GM19397 (cell line): ENCODE results near the gene IQSEC3.
A peak's percentile ranks its signal among the peaks of the same experiment; 100 is the strongest.
"Not testable (repeated sequence)": the region's sequence is repeated elsewhere in the genome, so short reads cannot be mapped to it uniquely, and the experiment has no call there.

Source experiments
- ATAC-seq: cut with Tn5 transposase; IDR thresholded peaks from one replicate; pipeline ENCODE4 v1.9.1; 2021; ENCODE audit warnings: mild to moderate bottlenecking, moderate library complexity; ENCODE audit not compliant: unreplicated experiment

Gene IQSEC3

DNA sequence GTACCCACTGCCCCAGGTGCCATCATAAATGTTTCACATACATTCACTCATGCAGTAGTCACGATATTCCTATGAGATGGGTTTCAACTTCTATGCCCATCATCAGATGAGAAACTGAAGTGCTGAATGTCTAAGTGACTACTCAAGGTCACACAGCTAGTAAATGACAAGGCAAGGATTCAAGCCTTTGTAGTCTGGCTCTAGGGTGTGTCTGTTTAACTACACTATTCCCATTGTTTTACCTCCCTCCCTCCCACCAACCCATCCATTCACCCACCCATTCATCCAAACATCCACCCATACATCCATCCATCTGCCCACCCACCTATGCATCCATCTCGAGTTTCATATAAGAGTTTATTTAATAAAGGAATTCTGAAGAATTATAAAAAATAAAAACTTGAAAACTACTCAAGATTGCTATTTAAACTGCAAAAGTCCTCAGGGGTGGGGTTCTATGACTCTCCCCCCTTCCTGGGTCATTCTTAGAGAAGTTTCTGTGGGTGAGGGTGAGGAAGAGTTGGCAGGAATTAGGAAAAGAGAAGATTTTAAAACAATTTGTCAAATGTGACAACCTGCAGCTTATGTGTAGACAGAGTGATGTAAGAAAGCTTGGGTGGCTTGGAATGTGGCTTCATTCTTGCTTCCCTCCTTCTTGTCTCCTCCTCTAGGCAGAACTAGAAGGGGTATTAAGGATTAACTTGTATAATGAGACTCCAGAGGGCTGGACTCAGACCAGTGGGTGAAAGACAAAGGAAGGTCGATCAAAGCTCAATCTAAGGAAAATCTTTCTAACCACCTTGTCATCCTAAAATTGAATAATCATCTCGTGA lies 13.4 kb upstream of the IQSEC3 start:
- ATAC-seq: not testable (repeated sequence)

DNA sequence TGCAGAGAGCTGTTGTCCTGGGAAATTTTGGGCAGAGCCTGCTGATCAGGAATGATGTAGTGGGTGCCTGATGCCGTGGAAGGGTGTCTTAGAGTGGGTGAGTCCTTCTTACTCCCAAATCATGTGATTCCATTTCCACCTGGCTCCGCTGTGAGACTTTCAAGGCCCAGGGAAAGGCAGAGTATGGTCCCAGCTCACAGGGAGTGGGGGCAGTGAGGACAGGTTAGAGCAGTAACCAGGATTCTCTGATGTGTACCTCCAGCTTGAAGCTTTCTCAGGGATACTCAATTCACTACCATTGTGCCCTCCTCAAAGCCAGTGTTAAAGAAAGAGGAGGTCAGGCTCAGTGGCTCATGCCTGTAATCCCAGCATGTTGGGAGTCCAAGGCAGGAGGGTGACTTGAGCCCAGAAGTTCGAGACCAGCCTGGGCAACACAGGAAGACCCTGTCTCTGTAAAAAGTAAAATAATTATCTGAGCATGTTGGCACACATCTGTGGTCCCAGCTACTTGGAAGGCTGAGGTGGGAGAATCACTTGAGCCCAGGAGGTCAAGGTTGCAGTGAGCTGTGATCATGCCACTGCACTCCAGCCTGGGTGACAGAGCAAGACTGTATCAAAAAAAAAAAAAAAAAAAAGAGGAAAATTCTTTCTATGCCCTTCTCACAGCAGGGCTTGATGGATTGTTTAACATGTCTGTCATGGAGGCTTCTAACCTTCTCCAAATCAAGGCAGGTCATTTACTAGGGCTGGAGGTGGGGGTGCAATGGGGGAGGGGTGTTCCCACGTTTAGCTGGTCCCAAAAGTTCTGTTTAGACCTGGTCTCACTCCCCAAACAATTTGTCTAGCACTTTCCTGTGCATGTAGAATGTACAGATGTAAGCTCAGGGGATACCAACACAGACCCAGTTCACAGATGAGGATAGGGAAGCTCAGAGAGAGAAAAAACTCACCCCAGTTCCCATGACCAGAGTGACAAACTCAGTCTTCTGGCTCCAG lies 12.5 kb upstream of the IQSEC3 start:
- ATAC-seq: no peak

DNA sequence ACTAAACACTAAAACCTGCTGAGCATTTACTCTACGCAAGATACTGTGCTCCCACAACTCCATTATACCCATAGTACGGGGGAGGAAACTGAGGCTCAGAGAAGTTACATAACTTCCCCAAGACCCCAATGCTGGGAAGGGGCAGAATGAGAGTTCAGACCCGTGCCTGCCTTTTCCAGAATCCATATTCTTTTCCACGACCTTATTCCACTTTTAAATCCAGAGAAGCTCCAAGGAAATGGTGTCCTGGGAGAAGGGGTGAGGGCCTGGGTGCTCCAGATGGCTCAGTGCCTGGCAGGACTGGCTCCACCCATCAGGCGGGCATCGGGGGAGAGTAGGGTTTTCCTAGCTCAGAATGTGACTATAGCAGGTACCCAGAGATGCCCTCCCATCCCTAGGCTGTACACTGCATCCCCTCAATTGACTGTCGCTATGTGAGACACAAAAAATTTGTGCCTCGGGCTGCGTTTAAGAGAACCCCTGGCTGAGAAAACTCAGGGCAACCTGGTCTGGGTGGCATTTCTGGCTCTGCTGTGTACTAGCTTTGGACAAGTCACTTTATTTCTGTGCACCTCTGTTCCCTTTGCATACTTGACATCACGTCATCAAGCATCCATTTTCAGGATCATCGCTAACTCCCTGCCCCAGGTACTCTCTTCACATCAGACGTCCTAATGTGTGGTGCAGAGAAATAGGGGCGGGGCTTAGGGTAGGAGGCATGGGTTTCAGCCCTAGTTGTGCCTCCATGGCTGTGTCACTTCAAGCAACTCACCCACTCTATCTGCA lies 11.6 kb upstream of the IQSEC3 start:
- ATAC-seq: no peak

DNA sequence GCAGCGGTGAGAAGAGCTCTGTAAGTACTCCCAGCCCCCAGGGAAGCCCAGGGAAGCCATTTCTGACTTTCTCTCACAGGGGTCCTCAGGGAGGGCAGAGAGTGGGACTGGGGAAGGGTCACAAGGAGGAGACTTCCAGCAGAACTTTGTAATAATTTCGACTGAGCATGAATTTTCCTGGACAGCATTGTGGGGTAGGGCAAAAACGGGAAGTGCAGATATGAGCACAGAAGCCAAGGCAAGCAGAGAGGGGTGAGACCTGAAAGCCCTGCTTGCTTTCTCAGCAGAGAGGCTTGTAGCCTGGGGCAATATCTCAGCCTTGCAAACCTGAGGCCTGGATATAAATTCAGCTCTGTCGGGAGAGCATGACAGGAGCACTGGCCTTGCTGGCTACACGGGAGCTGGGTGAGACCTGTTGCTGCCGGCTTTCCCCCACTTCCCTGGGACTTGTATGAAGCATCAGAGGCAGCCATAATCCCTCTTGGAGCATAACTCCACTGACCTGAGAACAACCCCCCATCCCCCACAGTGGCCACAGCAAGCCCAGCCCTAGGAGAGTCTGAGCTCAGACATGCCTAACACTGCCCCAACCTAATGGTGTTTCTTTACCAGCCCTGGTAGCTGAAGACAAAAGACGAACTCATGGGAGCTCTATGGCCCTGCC lies 9.8 kb upstream of the IQSEC3 start:
- ATAC-seq: no peak

DNA sequence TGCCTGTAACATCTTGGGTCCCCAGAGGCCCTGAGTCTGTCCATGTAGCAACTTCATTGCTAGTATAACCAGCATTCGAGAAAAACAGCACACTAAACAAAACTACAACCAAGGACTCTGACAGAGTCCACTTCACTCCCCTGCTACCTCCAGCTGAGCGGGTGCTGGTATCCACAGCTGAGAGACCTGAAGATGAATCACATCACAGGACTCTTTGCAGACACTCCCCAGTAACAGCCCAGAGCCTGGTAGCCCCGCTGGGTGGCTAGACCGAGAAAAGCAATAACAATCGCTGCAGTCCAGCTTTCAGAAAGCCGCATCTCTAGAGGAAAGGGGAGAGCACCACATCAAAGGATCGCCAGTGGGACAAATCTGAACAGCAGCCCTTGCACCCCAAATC lies 9.0 kb upstream of the IQSEC3 start:
- no peak for ATAC-seq

DNA sequence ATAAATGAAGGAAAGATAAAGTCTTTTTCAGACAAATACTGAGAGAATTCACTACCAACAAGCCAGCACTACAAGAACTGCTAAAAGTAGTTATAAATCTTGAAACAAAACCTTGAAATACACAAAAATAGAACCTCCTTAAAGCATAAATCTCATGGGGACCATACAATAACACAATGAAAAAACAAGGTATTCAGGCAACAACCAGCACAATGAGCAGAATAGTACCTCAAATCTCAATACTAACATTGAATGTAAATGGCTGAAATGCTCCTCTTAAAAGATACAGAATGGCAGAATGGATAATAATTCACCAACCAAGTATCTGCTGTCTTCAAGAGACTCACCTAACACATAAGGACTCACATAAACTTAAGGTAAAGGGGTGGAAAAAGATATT lies 7.7 kb upstream of the IQSEC3 start:
- no peak for ATAC-seq

DNA sequence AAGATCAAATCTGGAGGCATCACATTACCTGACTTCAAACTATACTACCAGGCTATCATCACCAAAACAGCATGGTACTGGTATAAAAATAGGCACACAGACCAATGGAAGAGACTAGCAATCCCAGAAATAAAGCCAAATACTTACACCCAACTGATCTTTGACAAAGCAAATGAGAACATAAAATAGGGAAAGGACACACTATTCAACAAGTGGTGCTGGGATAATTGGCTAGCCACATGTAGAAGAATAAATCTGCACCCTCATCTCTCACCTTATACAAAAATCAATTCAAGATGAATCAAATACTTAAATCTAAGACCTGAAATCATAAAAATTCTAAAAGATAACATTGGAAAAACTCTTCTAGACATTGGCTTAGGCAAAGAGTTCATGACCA lies 4.7 kb upstream of the IQSEC3 start:
- not testable (repeated sequence) for ATAC-seq

DNA sequence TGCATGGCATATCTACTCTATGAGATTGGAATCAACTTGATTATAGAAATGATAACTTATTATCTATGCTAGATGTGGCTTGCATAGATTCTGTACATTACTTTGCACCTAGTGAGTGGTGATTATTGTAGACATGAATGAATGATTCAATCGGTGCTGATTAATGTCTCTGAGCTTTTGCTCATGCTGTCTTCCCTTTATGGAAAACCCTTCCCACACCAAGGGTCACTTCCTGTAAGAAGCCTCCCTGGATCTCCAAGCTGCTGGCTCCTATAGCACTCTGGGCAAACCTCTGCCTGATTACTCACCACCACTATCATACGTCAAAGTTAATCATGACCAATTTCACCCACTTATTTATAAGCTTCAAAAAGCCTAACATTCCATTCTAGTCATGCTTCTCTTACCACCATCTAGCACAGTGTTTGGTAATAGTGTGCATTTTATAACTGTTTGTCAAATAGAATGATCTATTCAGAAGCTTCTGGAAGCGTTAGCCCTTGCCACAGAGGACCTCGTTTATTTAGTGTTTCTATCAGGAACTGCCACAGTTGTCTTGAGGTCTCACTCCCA lies 990 bp upstream of the IQSEC3 start:
- not testable (repeated sequence) for ATAC-seq

DNA sequence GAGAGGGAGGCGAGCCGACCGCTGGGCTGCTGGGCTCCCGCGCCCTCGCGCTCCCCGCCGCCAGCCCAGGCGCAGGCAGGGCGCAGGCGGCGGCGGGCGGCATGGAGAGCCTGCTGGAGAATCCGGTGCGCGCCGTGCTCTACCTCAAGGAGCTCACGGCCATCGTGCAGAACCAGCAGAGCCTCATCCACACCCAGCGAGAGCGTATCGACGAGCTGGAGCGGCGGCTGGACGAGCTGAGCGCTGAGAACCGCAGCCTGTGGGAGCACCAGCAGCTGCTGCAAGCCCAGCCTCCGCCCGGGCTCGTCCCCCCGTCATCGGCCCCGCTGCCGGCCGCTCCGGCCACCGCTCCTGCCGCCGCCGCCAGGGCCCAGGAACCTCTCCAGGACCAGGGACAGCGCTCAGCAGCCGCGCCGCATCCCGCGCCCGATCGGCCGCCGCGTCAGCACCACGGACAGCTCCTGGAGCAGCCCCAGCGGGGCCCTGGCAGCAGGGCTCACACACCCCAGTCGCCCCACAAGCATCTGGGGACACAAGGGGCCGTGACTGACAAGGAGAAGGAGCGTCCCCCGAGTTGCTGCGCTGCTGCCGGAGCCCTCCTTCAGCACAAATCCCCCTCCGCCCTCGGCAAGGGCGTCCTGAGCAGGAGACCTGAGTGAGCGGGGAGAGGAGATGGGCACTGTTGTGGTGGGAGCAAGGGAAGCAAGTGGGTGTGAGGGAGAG lies 376 bp downstream of the IQSEC3 start:
- ATAC-seq: peak; percentile 53

DNA sequence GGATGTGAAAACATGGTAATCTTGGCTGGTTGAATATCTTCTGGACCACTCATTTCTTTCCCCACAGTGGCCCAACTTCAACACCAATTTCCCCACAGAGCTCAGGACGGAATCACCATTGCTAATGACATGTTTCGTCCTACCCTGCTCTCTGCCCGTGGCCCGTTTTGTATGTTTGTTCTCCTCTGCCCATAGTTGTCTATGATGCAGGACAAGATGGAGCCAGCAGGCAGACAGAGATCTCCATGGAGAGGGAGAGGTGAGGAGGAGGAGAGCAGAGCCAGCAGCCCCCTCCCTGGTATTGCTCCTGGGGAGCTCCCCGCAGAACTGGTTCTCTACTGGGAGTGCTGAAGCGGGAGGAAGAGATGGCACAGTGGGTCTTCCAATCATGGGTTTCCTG lies 3.1 kb downstream of the IQSEC3 start:
- ATAC-seq: not testable (repeated sequence)

DNA sequence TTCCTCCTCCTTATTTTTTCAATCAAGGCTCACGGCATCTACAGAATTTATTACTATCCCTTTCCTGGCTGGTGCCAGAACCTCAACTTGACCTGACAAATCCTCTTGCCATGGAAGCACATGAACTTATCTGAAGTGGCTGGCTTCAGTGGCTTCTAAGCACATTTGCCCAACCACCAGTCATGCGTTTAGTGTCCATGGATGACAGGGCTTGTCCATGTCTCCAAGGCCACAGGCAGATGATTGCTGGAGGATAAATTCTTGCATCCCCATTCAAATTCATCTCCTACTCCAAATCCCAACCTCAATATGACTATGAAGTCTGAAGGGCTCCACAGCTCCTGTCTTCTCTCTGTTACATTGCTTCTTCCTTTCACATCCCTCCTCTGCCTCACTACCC lies 4.0 kb downstream of the IQSEC3 start:
- ATAC-seq: not testable (repeated sequence)

DNA sequence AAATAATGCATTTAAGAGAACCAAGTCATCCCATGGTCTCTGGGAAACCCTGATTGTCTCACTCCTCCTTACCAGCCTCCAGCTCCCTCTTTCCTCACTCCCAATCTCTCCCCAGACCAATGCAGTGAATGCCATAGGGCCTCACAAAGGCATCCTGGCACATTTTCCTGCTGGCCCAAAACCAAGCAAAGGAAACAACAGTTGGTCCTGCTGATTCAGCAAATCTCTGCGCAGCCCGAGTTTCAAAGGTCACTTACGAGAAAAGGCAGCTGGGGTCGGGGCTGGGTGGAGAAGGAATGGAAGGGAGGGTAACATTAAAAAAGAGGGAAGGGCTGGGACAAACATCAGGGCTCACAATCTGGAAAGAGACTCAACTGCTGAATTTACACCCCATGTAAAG lies 5.5 kb downstream of the IQSEC3 start:
- not testable (repeated sequence) for ATAC-seq

DNA sequence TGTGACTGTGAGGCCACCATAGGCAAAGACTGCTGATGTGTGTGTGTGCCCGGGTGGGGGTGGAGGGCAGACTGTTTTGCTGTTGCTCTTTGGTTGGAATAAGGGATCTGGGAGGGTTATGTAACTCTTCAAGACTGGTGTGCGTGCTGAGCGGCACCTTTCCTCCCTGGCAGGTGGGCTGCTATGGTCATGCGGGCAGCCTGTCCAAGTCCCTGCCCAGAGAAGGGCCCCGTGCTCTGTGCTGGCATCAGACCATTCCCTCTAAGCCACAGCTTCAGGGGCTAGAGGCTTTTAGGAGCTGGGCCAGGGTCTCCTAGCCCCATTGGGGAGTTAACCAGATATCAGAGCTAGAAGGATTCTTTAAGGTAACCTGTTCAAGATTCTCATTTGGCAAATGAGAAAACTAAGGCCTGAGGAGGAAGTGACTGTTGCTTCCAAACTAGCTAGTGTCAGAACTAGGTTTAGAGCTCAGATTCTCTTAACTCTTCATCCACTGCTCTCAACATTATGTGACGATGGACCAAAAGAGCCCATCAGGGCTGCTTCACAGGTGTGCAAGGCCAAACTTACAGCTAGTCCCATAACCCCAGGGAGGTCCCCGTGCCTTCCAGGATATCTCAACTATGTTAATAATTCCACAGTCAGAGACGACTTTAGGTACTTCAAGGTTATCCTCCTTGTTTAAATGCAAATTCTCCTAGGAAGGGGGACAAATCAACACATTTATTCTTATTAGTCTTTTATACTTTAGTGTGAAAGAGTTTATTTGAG lies 8.0 kb downstream of the IQSEC3 start:
- ATAC-seq: not testable (repeated sequence)

DNA sequence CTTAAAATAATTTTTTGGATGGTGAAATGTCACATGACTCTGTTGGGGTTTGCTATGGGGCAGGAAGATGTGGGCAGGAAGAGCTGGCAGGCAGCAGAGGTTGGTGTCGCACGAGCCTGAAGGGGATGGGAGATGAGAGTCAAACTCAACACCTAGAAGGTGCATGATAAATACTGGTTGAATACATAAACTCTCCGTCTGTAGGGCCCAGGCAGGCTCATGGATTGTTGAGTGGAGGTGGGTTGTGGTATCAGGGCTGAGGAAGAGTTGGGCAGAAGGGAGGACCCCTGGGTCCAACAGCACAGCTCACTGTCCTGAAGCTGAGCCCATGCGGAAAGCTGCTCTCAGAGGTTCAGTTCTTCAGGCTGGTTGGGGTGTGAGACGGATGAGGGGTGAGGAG lies 9.0 kb downstream of the IQSEC3 start:
- ATAC-seq: not testable (repeated sequence)

DNA sequence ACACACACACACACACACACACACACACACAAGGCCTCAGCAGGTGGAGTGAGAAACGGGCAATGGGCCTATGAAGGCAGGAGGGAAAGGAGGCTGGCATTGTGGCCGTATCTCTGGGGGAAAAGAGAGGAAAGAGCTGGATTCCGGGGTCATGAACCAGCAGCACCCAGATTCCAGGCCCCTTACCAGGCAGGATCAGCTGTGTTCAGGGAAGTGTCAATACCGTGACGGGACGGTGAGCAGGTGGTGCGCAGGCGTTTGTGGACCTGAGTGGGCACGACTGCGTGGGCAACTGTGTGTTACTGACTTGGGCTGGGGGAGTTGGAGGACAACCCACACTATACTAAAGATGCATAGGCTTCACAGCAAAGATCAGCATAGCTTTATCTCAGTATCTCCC lies 9.5 kb downstream of the IQSEC3 start:
- not testable (repeated sequence) for ATAC-seq

DNA sequence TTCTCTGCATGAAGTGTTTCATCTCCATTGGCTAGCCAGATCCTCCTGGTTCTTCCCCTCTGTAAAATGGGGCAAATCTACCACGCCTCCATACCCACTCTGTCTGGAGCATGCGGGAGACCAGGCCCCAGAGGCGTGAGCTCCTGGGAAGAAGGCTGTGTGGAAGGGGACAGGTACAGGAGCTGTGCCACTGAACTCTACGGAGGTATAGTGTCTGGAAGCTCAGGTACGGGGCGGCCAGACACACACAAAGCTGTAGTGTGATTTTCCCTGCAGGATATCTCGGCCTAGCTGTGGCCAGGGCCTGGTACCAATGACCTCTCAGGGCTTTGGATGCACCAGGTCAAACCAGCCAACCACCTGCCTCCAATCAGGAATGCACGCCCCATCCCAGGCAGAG lies 10.0 kb downstream of the IQSEC3 start:
- not testable (repeated sequence) for ATAC-seq

DNA sequence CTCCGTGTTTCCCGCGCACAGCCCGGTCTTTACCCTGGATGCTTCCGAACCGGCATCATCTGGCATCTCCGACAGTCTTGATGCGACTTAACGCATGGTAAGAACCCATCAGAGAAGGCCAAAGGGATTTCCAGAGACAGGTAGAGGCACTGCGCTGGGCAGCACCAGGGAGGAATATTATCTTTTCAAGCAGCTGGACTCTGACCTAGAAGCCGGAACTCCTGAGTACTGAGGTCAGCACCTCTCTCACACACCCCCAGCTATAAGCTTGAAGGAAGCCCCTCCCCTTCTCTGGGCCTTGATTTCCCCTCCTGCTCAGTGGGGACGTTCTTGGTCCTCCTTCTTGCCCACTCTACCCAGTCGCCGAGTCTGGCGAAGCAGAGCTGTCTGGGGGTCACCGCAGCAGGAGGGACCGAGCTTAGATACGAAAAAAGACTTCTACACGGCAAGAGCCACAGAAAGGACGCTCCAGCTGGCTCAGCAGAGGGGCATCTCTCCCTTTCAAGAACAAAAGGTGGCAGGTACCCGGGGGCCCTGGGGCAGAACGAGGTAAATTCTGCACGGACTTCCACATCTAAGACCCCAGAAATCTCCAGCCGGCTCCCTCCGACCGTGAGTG lies 10.6 kb downstream of the IQSEC3 start:
- not testable (repeated sequence) for ATAC-seq

DNA sequence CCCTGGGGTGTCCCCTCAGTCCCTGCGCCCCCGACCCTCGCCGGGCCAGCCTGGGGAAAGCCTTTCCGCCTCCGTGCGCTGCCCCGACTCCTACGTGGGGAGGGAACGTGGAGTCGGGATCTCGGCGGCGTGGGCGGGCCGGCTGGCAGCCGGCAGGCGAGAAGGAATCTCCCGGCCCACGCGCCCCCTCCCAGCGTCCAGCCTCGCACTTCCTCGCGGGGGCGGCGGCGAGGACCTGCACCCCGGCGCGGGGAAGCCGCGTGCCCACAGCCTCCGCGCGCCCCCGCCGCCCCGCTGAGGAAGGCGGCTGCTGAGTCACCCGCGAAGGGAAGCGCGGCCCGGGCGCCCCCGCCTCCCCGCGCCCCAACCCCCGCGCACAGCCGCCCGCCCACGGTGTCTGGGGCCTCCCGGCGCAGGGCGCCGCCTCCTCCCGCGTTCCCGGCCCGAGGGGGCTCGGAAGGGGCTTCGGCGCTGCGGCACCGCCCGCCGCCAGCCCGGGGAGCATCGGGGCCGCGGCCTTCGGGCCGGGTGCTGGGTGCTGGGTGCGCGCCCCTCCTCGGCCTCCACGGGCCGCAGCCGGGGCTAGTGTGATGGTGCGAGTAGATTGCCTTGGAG lies 11.3 kb downstream of the IQSEC3 start:
- not testable (repeated sequence) for ATAC-seq
